ENCODE data around the gene NRP1. TPM values are rescaled to one million over a fixed set of nuclear protein-coding genes. Genes with fewer than 3 reads are reported as not detected.

NRP1 gene
- total RNA-seq, 4 donors from 2014 or later = 8.2 to 24.6 (median 18.7) TPM

DNA sequence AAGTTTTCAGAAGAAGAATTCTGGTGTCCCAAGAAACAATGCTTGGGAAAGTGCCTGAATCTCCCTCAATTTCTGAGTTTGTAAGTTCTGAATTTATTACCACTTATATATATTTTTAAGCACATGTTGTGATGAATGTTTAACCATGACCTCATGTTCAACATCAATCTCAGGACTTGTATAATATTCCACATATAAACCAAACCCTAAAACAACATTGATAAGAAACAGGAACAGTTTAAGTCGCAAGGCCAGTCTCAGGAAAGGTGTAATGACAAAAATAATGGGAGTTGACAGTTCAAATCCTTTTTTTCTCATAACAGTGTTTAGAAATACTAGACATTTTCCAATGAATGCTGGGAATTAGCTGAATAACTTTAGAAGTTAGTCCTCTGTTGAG lies 22.8 kb downstream of the NRP1 start:
- intact Hi-C loops (cut with DNase I; ENCODE audit: low total_unique reads) = no loop called here
- no peak overlapping the region for H3K4me3 ChIP-seq (ENCODE audit: low read depth, poor library complexity, severe bottlenecking)
- TF ChIP-seq, protein P1, sequence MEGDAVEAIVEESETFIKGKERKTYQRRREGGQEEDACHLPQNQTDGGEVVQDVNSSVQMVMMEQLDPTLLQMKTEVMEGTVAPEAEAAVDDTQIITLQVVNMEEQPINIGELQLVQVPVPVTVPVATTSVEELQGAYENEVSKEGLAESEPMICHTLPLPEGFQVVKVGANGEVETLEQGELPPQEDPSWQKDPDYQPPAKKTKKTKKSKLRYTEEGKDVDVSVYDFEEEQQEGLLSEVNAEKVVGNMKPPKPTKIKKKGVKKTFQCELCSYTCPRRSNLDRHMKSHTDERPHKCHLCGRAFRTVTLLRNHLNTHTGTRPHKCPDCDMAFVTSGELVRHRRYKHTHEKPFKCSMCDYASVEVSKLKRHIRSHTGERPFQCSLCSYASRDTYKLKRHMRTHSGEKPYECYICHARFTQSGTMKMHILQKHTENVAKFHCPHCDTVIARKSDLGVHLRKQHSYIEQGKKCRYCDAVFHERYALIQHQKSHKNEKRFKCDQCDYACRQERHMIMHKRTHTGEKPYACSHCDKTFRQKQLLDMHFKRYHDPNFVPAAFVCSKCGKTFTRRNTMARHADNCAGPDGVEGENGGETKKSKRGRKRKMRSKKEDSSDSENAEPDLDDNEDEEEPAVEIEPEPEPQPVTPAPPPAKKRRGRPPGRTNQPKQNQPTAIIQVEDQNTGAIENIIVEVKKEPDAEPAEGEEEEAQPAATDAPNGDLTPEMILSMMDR (IDR thresholded peaks at IDR 0.05) = no peak
- no peak for TF ChIP-seq POLR2A (IDR thresholded peaks at IDR 0.05)
- no peak for DNase-seq (ENCODE audit: low spot score in 2 of 2)
- WGBS, 2 donors = 88 to 89% methylated on average over 1 of the region's 1 CpG

DNA sequence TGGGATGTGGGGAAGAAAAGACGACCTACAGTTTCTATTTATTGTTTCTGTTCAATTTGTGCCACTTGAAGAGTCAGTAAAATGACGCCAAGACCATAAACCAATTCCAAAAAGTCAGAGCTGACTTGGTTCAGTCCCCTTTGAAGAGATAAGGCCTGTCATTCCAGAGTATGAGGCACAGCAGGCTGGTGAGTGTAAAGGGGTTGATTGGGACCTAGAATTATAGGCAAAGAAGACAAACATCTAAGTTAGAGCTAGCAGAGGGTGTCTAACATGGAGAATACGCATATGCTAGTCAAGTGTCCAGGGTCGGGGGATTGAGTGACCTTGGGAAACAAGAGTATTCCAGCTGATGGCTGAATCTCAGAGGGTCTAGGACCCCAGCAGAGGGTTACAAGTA lies 23.6 kb downstream of the NRP1 start:
- WGBS, 2 donors = 92 to 95% methylated on average over 4 of the region's 4 CpGs
- no peak for DNase-seq (ENCODE audit: low spot score in 2 of 2)
- TF ChIP-seq, protein P1 (IDR thresholded peaks at IDR 0.05) = no peak
- TF ChIP-seq POLR2A (IDR thresholded peaks at IDR 0.05) = no peak
- H3K4me3 ChIP-seq (ENCODE audit: low read depth, poor library complexity, severe bottlenecking) = no peak overlapping the region
- intact Hi-C loops (cut with DNase I; ENCODE audit: low total_unique reads) = no loop called here

DNA sequence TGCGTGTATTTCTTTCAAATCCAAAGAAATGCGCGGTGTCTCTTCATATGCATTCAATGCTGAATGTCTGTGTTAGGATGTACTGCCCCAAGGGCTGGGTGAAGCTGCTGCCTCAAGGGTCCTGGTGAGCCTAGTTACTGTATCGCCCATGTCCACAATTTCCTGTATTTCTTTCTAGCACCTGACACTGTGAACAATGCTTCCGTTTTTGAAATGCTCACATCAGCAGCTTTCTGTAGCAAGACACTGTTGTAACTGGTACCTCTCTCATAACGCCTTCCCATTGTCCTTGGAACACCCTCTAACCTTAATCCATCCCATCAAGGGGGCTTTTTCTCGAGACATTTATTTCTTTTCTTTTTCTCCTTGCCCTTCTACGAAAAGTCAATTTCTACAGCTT lies 25.1 kb downstream of the NRP1 start:
- TF ChIP-seq, protein P1 (IDR thresholded peaks at IDR 0.05) = no peak
- TF ChIP-seq POLR2A (IDR thresholded peaks at IDR 0.05) = no peak

DNA sequence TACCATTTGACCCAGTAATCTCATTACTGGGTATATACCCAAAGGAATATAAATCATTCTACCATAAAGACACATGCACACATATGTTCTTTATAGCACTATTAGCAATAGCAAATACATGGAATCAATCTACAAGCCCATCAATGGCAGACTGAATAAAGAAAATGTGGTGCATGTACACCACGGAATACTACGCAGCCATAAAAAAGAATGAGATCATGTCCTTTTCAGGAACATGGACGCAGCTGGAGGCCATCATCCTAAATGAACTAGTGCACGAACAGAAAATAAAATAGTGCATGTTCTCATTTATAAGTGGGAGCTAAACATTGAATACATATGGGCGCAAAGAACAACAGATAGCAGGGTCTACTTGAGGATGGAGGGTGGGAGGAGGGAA lies 26.6 kb downstream of the NRP1 start:
- no peak for TF ChIP-seq POLR2A (IDR thresholded peaks at IDR 0.05)
- TF ChIP-seq, protein P1 (IDR thresholded peaks at IDR 0.05) = no peak
- H3K4me3 ChIP-seq (ENCODE audit: low read depth, poor library complexity, severe bottlenecking) = no peak overlapping the region
- intact Hi-C loops (cut with DNase I; ENCODE audit: low total_unique reads) = no loop called here
- no peak for DNase-seq (ENCODE audit: low spot score in 2 of 2)
- 97 to 98% methylated on average over 5 of the region's 5 CpGs for WGBS, 2 donors

More for the DNA sequence above, 25.1 kb downstream of the NRP1 start:
- intact Hi-C loops (cut with DNase I; ENCODE audit: low total_unique reads) = no loop called here
- WGBS, 2 donors = 78 to 84% methylated on average over 8 of the region's 8 CpGs
- no peak for DNase-seq (ENCODE audit: low spot score in 2 of 2)
- no peak overlapping the region for H3K4me3 ChIP-seq (ENCODE audit: low read depth, poor library complexity, severe bottlenecking)

DNA sequence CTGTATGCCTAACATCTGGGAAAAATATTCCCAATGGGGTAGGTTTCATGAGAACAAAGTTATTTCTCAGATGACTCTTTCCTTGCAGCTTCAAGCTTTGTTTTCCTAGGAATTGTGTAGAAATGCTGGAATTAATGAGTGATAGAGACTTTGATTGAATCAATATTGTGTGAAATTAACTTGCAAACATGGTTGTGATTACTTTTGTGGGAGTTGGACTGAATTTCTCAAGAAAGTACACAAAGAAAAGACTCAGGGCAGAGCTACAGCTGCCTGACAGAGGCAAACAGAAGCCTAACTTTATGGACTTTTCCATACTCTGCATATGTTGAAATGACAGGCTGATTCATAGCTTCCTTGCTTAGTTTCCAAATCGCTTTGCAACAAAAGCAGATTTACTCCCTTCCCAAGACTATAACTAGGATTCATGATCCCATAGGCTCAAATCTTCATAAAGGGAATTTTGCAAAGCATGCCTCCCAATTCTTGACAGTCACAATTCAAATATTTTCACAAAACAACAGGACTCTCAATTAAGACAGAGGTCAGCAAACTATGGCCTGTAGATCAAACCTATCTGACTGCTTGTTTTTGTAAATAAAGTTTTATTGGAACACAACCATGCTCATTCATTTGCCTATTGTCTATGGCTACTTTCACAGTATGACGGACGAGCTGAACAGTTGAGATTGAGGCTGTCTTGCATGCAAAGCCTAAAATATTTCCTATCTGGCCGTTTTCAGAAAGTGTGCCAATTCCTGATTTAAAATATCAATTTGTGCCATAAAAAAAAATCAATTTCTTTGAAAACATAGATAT lies 27.6 kb downstream of the NRP1 start:
- TF ChIP-seq POLR2A (IDR thresholded peaks at IDR 0.05) = no peak
- TF ChIP-seq, protein P1 (IDR thresholded peaks at IDR 0.05) = no peak
- intact Hi-C loops (cut with DNase I; ENCODE audit: low total_unique reads) = no loop called here
- no peak for DNase-seq (ENCODE audit: low spot score in 2 of 2)
- no peak overlapping the region for H3K4me3 ChIP-seq (ENCODE audit: low read depth, poor library complexity, severe bottlenecking)
- 76 to 81% methylated on average over 4 of the region's 4 CpGs for WGBS, 2 donors

DNA sequence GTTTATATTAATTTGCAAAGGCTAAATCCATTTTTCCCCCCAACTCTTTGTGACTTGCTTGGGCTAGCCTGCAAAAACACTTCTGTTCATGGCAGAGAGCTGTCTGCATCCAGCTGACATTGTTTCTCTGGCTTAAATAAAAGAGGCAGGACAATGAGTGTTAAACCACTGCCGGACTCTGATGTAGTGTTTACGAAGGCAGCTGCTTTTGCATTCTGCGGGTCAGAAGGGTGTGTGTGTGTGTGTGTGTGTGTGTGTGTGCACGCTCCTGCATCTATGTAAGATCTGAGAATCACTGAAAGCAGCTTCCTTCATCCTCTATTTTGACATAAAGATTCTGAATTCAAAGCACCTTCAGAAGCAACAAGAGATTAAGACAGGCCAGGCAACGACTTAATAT lies 28.3 kb downstream of the NRP1 start:
- intact Hi-C loops (cut with DNase I; ENCODE audit: low total_unique reads) = no loop called here
- no peak for TF ChIP-seq POLR2A (IDR thresholded peaks at IDR 0.05)
- TF ChIP-seq, protein P1 (IDR thresholded peaks at IDR 0.05) = no peak
- no peak overlapping the region for H3K4me3 ChIP-seq (ENCODE audit: low read depth, poor library complexity, severe bottlenecking)
- WGBS, 2 donors = 71 to 72% methylated on average over 5 of the region's 5 CpGs
- DNase-seq (ENCODE audit: low spot score in 2 of 2) = no peak

Measured in lower leg skin (tissue), 4 donors.